ENCODE measurements around the gene TTC4.

The TTC4 gene

GRCh38 chr1:54703471-54703870, 12.2 kb upstream of the TTC4 start:
- no peak for DNase-seq (ENCODE audit: low spot score)

- DNase-seq (ENCODE audit: low spot score) = no peak
These were observed 10.5 kb upstream of the TTC4 start for GRCh38 chr1:54705153-54705552.

GRCh38 chr1:54706419-54706818, 9.2 kb upstream of the TTC4 start:
- DNase-seq (ENCODE audit: low spot score) = no peak

- no peak for DNase-seq (ENCODE audit: low spot score)
These were observed 7.3 kb upstream of the TTC4 start for GRCh38 chr1:54708385-54708784.

- DNase-seq (ENCODE audit: low spot score) = no peak
These were observed 5.9 kb upstream of the TTC4 start for GRCh38 chr1:54709547-54710292.

GRCh38 chr1:54710434-54710833, 5.2 kb upstream of the TTC4 start:
- DNase-seq (ENCODE audit: low spot score) = no peak

GRCh38 chr1:54710841-54711240, 4.8 kb upstream of the TTC4 start:
- DNase-seq (ENCODE audit: low spot score) = no peak

GRCh38 chr1:54711536-54711935, 4.1 kb upstream of the TTC4 start:
- DNase-seq (ENCODE audit: low spot score) = no peak

GRCh38 chr1:54714881-54715492, 674 bp upstream of the TTC4 start:
- no peak for DNase-seq (ENCODE audit: low spot score)

- DNase-seq (ENCODE audit: low spot score) = no peak
These were observed 812 bp downstream of the TTC4 start for GRCh38 chr1:54716299-54717047.

GRCh38 chr1:54721719-54722118, 6.1 kb downstream of the TTC4 start:
- DNase-seq (ENCODE audit: low spot score) = no peak

- no peak for DNase-seq (ENCODE audit: low spot score)
These were observed 8.3 kb downstream of the TTC4 start for GRCh38 chr1:54723985-54724384.

GRCh38 chr1:54724771-54725170, 9.1 kb downstream of the TTC4 start:
- no peak for DNase-seq (ENCODE audit: low spot score)

- no peak for DNase-seq (ENCODE audit: low spot score)
These were observed 12.4 kb downstream of the TTC4 start for GRCh38 chr1:54728027-54728426.

- DNase-seq (ENCODE audit: low spot score) = no peak
These were observed 21.0 kb downstream of the TTC4 start for GRCh38 chr1:54736685-54737084.

GRCh38 chr1:54738244-54738643, 22.6 kb downstream of the TTC4 start:
- DNase-seq (ENCODE audit: low spot score) = no peak

- DNase-seq (ENCODE audit: low spot score) = no peak
These were observed 25.9 kb downstream of the TTC4 start for GRCh38 chr1:54741531-54741930.

- no peak for DNase-seq (ENCODE audit: low spot score)
These were observed 26.6 kb downstream of the TTC4 start for GRCh38 chr1:54742282-54742681.

- no peak for DNase-seq (ENCODE audit: low spot score)
These were observed 28.0 kb downstream of the TTC4 start for GRCh38 chr1:54743416-54744226.

GRCh38 chr1:54744696-54745095, 29.0 kb downstream of the TTC4 start:
- DNase-seq (ENCODE audit: low spot score) = no peak

- no peak for DNase-seq (ENCODE audit: low spot score)
These were observed 29.6 kb downstream of the TTC4 start for GRCh38 chr1:54745274-54745673.

- DNase-seq (ENCODE audit: low spot score) = no peak
These were observed 30.2 kb downstream of the TTC4 start for GRCh38 chr1:54745864-54746263.

Measured in left forelimb (tissue), 1 donor.